SHP77 (cell line): ENCODE data around the gene FAM78A.
"Not testable (repeated sequence)": the region's sequence is repeated elsewhere in the genome, so short reads cannot be mapped to it uniquely, and the experiment has no call there.

Source experiments
- DNase-seq, 2 experiments: peaks; one replicate each; lab custom pipeline; 2025; lab: John Stamatoyannopoulos, UW

FAM78A gene

DNA sequence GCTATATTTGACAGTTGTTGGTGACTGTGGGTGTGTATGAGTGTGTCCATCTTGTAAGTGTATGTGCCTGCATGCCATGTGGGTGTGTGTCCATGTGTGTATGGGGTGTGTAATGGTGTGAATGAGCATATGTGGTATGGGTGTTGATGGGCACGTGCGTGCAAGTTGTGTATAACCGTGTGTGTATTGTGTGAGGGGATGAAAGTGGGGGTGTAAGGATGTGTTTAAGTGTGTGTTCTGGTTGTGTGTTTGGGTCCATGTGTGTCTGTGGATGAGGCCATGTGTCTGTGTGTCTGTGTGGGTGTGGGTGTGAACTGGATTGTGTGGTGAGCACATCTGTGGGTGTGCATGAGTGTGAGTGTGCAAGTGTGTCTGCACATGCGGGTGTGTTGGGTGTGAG is 5.9 kb upstream of the FAM78A start:
- DNase-seq: no peak

DNA sequence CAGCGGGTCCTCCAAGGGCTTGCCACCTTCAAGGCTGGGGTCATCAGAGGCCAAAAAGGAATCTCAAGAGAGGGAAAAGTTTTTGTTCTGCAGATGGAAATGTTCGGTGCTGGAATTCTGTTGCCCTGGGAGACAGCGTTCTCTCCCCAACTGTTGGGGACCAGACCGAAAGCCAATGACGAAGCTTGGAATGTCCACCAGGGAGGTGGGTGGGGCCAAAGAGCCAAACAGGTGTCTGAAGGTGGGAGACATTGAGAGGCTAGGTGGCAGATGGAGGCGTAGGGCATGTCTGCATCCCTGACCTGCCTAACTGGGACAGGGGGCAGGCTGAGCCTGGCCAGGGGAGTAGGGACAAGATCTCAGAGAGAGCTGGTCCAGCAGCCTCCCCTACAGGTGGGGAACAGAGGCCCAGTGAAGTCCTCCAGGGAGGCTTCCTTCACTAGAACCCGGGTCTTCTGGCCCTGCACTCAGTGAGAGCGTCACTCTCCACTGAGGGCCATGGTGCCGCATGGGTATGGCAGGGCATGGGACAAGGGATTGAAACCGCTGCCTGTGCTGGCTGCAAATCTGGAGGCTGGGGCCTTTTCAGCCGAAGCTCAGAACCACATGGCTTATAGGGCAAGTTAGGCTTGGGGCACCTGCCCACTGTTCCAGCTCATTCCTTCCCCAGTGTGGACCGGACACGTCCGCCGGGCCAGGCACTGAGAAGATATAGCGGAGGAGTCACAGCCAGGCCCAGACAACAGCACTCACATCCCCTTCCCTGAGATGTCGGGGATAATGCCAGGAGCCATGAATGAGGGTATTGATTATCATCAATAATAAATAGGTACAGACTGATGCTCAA is 5.0 kb upstream of the FAM78A start:
- DNase-seq: no peak

DNA sequence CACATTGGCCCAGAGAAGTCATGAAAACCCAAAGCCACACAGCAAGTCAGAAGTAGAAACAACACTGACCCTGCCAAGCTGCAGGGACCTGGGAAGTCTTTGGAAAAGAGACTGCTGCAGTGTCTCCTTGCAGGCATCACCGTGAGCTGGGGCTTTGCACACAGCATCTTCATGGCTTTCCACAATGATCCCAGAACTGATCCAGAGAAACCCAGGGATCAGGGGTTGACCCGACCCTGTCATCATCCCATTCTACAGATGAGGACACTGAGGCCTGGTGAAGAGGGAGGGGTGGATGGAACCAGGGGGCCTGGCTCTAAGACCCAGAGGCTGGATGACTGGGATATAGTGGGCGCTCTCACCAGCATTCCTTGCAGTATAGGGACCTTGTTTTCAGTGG is 4.3 kb upstream of the FAM78A start:
- DNase-seq: no peak

DNA sequence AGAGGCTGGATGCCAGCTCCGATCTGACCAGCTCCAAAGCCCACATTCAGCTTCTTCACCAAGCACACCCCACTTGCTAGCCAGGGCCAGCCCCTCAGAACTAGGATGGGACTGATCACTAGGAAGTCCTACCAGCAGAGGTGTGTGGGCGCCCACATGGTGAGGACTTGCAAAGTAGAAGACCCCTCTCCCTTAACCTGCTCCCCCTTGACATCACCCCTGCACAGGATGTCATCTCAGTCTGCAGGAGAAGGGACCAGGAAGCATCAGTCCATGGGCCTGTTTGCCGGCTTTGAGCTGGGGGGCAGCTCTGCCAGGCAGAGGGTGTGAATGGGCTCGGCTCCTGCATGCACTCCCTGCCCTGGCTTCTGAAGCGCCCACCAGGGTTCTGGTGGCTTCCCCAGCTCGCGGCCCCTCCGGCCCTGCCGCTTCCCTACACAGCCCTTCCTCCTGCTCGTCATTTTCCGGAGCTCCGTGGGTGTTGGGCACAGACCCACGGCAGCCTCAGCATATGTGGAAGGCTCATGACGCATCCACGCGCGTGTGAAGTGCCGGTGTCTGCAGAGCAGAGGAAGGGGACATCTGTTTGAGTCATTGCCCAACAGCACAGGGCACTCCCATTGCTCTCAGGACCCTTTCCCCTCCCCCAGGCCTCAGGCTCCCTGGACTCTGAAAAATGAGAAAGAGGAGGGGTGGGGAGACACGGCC is 3.7 kb upstream of the FAM78A start:
- DNase-seq: no peak

DNA sequence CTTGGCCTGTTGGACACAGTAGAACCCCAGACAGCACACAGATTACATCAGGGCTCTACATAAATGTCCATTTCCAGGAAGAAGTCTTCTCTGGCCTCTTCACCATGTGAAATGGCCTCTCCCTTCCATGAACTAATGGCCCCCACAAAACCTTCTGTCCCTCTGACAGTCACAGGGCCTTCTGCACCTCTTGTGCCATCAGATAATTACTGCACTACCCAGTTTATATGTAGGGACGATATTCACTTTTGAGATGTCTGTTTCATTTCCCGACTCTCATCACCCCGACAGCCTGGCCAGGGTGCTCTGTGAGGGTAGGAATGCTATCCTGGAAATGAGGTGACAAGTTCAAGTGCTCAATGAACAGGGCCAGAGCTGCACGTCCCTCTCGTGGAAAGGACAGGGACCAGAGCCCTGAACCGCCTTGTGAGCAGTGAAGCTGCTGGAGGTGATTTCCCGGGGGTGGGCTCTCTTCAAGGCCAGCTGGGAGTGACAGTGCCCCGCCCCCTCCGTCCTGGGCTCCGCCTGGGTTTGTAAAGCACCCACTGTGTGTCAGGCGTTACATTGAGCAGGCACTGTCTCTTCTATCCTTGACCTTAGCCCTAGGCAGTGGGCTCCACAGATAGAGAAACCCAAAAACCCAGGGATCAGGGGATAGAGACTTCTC is 3.0 kb upstream of the FAM78A start:
- DNase-seq: no peak

DNA sequence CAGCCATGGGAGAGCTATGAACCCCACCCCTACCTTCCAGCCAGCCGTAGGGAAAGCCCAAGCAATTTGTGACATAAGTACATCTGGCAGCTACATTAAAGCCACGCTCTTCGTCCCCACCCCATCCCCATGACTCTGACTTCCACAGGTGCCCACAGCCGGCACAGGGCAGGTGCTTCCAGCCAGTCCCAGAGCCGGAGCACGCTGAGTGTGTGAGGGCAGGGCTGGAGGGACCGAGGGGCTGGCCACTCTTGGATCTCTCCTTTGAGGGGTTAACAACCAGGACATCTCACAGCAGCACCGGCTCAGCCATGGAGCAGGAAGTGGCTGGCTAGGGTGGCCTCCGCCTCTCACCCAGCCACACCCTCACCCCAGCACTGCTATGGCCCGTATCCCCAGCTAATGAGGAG is 2.4 kb upstream of the FAM78A start:
- no peak for DNase-seq

DNA sequence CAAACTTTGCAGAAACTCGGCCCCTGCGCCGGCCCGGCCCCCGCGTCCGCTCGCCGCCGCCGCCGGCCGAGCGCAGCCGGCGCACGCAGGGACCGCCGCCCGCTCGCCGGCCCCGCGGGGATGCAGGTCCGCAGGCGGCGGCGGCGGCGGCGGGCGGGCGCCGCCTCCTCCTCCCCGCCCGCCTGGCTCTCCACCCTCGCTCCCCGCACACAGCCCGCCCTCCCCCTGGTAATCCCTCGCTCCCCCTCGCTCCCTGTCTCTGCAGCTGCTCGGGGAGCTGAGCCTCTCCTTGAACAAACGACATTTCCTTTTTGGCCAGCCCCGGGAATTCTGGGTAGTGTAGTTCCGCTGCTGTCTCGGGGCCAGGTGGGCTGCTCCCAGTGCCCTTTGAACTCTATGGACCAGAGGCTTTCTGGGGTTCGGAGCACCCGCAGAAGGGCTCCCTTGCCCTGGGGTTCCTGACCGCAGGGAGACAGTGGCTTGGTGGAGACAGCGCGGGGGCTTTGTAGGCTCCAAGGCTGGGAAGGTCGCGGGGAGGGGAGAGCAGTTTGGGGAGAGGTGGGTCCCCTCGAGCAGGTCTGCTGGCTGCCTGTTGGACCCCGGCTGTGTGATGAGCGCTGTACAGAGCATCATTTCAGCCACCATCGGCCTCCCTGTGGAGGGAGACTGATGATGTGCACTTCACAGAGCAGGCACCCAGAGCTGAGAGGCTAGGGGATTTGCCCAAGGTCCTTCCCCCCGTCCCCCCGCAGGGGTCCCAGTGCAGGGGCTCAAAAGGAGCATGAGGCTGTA is 1.8 kb upstream of the FAM78A start:
- DNase-seq: peak; percentile 89 to 95

DNA sequence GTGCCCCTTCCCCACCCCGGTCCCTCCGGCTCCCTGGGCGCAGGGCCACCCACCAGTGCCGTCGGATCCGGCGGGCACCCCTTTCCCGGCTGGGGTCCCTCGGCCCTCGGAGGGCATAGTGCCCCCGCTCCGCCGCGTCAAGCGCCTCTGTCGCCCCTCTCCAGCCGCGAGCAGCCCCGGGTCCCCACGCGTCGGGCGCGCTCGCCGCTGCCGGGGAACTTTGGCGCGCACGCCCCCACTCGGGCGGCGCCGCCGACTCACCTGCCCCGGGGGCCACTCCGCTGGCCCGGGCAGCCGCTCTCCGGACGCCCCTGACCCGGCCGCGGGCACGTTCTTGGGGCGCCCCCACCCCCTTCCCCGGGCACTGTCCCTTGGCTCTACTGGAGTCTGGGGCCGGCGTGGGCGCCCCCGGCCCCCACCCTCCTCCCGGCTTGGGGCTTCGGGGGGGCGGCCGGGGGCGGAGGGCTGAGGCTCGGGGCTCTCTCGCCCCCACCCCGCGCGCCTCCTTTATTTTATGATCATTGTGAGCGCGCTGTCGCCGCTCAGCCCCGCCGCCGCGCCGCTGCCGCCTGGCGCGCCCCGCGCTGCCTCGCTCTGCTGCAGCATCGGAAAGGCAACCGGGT is 1.1 kb upstream of the FAM78A start:
- DNase-seq: no peak

DNA sequence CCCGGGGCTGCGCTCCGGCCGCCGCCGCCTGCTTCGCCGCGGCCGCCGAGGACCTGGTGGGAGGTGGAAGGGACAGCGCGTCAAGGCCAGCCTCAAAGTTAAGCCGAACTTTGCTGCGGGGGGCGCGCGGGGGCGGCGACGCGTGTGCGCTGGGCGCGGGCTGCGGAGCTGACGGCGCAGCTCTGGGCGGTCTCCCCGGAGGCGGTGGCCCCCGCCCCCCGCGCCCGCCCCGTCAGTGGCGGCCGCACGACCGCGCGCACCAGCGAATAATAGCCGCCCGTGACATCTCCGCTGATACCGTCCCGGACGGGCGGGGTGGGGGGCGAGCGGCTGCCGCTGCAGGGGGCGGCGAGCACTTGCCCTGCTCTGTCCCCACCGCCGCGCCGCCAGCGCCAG is 579 bp upstream of the FAM78A start:
- no peak for DNase-seq

DNA sequence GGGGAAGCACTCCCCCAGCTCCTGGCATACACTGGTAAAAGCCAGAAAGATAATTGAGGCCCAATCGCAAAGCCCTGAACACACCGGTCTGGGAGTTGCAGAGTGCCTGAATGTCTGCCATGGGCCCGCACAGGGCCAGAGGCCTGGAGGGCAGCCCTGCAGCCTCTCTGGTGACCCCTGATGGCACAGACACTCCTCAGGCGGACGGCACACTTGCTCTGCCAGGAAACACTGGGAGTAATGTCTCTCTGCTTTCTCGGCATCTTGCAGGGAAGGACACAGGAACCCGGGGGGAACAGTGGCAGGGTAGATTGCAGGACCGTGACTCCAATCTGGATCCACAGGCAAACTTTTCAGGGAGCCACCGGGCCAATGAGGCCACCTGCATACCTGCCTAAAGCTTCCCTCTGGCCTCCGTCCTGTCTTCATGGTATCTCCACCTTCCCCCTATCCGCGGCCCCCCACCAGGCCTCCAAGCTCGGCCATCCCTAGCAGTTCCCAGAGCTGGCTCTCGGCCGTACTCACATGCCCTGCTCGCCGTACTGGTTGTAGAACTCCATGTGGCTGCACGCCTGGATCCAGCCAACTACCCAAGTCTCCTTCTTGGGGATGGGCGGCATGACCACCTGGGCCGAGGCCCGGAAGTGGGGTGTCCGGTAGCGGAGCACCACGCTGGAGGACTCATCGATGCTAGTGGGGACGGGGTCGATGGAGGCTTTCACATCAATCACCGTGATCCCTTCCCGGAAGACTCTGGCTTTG is 797 bp downstream of the FAM78A start:
- no peak for DNase-seq

DNA sequence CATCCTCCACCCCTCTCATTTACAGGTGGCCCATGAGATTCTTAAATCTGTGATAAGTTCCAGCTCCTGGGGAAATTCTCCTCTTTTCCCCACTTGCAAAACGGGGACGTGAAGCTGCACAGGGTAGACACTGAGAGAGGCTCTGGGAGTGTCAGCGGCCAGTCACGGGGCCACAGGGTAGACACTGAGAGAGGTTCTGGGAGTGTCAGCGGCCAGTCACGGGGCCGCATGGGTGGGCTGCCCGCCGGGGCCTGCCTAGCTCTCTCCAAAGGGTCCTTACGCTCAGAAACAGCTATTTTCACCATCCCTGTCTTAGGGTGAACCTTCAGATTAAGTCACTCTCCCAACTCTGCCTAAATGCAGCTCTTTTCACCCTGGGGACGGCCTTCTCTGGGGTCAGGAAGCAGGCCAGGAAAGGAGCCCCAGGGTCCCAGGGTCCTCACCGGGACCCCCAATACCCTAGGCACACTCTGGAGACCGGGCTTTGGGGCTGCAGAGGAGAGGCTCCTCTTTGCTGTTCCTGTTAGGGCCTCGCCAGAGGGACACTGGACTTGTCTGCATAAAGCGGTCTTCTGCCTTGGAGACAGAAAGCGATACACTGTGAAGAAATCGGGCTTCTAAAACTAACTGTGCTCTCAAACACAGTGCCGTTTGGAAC is 1.5 kb downstream of the FAM78A start:
- no peak for DNase-seq

DNA sequence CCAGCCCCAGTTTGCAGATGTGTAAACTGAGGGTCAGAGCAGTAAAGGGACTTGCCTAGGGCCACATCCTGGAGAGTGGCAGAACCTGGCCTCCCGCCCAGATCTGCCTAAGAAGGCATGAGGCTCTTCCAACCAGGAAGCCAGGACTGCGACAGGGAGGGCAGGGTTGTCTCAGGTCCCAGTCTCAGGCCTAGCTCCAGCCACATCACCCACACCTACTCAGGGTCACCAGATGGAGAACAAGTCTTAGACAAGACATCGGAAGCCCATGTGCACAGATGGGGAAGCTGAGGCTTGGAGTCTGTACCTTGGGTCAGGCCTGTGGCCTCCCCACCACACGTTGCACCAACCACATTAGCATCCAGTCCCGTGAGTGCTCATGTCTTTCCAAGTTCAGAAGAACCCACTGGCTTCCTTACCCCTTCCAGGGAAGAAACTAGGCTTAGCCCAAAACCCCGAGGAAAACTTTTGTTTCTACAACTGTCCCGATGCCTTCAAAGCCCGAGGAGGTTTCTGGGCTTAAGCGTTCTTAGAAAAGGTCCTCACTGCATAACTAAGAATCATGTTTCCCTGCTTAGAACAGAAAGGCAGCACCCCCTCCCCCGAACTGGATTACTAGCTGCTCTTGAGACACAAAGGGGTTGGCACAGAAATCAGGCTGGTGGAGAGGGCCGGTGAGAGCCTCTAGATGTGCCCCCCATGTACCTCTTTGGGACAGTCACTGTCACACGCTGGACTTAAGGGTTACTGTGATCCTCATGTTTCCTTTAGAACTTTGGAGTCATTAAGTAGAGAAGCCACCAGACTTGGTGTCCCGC is 2.2 kb downstream of the FAM78A start:
- no peak for DNase-seq

DNA sequence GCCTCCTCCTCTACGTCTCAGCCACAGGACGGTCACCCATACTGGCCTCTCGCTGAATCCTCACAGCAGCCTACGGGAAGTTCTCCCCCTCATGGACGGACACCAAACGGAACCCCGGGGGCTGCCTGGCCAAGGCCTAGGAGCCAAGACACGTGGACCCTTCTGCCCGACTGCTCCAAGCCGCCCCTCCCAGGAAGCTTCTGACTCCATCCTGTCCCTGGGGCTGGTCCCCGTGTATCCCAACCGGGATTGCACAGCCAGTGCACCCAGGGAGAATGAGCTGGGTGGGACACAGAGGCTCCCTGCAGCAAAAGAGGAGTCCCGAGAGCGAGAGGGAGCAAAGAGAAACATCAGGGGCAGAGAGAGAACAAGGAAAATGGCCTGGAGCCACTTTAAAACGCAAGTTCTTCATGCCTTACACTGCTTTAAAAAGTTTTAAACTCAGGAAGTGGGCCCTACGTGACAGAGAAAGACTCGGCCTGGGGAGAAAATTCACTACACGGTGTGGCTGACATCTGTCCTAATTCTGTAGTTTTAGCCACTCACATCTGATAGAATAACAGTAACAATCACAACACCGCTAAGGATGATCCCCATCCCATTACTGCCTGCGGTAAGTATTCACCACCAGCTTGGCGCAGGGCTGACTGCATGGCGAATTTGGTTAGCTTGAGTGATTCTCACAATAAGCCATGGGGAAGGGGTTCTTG is 3.0 kb downstream of the FAM78A start:
- DNase-seq: no peak

DNA sequence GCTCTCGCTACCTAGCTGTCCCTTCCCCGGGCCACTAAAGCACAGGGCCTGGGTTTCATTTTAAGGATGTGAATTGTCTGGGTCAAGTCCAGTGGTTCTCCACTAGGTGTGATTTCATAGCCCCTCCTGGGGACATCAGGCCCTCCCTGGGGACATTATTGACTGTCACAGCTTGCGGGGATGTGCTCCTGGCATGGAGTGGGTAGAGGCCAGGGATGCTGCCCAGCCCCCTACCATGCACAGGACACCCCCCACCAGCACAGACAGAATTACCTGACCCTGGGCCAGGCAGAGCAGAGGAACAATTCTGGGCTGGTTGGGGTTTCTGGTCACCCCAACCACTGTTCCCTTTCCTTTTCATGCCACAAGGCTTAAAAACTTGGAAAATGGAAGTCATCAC is 4.1 kb downstream of the FAM78A start:
- no peak for DNase-seq

DNA sequence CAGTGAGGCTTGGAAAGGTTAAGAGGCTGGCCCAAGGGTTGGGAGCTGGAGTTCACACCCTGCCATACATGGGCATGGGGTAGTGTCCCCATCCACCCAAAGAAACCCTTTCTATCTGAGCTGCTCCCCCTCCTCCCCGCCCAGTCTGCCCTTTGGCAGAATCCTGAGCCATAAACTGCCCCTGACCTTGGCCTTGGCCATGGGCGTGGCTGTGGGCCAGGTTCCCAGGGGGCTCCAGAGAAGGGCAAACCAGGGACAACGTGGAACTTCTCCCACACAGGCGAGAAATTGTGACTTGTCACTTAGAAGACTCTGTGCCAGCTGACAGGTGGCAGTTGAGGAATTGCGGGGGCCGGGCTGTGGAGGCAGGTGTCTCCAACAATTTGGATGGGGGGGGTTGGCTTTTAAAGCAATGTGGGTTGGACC is 4.8 kb downstream of the FAM78A start:
- no peak for DNase-seq

DNA sequence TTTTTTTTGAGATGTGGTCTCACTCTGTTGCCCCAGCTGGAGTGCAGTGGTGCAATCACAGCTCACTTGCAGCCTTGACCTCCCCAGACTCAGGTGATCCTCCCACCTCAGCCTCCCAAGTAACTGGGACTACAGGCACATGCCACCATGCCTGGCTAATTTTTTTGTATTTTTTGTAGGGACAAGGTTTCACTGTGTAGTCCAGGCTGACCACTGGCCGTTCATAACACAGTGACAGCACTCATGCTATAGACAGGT is 5.4 kb downstream of the FAM78A start:
- DNase-seq: not testable (repeated sequence)

DNA sequence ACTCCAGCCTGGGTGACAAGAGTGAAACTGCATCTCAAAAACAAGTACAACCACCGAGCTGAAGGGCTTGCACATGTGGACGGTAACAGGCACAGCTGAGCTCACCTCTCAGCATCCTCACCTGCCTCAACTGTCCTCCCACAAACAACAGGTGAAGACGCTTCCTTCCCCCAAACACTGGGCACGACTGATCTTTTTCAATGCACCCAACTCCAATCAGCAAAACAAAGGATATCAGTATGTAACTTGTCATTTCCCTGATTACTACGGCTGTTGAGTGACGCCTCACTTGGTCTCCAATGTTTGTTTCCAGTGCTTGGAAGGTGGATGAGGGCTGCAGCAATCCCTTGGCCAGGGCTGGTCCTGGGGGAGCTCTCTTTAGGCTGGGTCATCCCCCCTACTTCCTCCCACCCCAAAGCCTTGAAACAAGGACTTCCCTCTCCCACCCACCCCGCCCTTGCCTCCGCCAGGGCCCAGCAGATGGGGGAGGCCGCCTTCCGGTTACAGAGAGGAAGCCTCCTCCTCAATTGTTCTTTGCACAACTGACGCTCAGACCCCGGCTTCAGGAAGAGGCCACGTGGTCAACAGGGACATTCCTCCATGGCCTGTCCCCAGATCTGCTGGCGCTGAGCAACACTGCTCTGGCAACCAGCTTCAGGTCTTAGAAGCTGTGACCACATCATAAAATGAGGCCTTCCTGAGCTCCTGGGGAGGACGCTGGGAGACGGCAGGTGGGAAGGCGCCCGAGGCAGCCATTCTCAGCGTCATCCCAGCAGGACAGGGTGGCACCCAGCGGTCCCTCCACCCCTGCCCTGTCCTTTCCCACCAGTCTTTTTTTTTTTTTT is 5.9 kb downstream of the FAM78A start:
- no peak for DNase-seq
